CD4-positive, alpha-beta memory T cell (primary cell): ENCODE results near the gene APOH. TPM values are rescaled to one million over a fixed set of nuclear protein-coding genes. Genes with fewer than 3 reads are reported as not detected.
A peak's percentile ranks its signal among the peaks of the same experiment; 100 is the strongest.
"Not testable (repeated sequence)": the region's sequence is repeated elsewhere in the genome, so short reads cannot be mapped to it uniquely, and the experiment has no call there.

Experiments
- CTCF ChIA-PET: fragments of 350-600 bp; sonication (Branson Sonifier 250); formaldehyde crosslinking; loops from one replicate; lab custom pipeline; 2021; ENCODE audit warnings: inconsistent platforms; ENCODE audit not compliant: partially characterized antibody; lab: Charles Lee
- POLR2A ChIA-PET: fragments of 350-600 bp; sonication (Branson Sonifier 250); formaldehyde crosslinking; loops from one replicate; lab custom pipeline; 2021; ENCODE audit not compliant: partially characterized antibody; lab: Charles Lee
- DNase-seq, 5 donors: peaks; one replicate each; pipeline versions ENCODE4 v3.0.0 to v3.0.0-alpha.2; 2020 to 2022; ENCODE audit warnings: mixed read lengths in 1 of 5
- H3K27ac ChIP-seq: one replicate; pipeline ENCODE4 v1.7.0; 2013; ENCODE audit warnings: low read depth, low read length
- H3K27me3 ChIP-seq: 2 replicates; pipeline ENCODE4 v1.7.0; 2013; ENCODE audit warnings: mild to moderate bottlenecking, low read length, moderate library complexity; ENCODE audit not compliant: insufficient read depth
- H3K36me3 ChIP-seq: 2 replicates; pipeline ENCODE4 v1.7.0; 2013; ENCODE audit warnings: mild to moderate bottlenecking, low read length, moderate library complexity; ENCODE audit not compliant: insufficient read depth
- H3K4me1 ChIP-seq: 2 replicates; pipeline ENCODE4 v1.7.0; 2013; ENCODE audit warnings: mild to moderate bottlenecking, low read length, moderate library complexity; ENCODE audit not compliant: insufficient read depth
- H3K4me3 ChIP-seq, 2 donors: one replicate each; pipeline ENCODE4 v1.7.0; 2013; ENCODE audit warnings: low read length in 2 of 2, mild to moderate bottlenecking in 1 of 2
- H3K9me3 ChIP-seq, 2 donors: one replicate each; pipeline ENCODE4 v1.7.0; 2013; ENCODE audit warnings: low read length in 2 of 2, control low read depth in 1 of 2; ENCODE audit not compliant: control insufficient read depth in 1 of 2
- H3K27ac Mint-ChIP-seq, 7 donors: one replicate each; pipeline ENCODE4 v1.8.0; 2020 to 2021; ENCODE audit warnings: mixed read lengths in 7 of 7, mild to moderate bottlenecking in 6 of 7, inconsistent platforms in 3 of 7, moderate library complexity in 3 of 7
- H3K27me3 Mint-ChIP-seq, 2 donors: one replicate each; pipeline ENCODE4 v1.8.0; 2020 to 2021; ENCODE audit warnings: mixed read lengths in 2 of 2
- H3K36me3 Mint-ChIP-seq, 2 donors: one replicate each; pipeline ENCODE4 v1.8.0; 2020 to 2021; ENCODE audit warnings: mixed read lengths in 2 of 2, inconsistent platforms in 1 of 2, mild to moderate bottlenecking in 1 of 2
- H3K4me1 Mint-ChIP-seq, 4 donors: one replicate each; pipeline ENCODE4 v1.8.0; 2020 to 2021; ENCODE audit warnings: mixed read lengths in 4 of 4, mild to moderate bottlenecking in 1 of 4
- H3K4me3 Mint-ChIP-seq, 8 donors: one replicate each; pipeline ENCODE4 v1.8.0; 2020 to 2021; ENCODE audit warnings: mixed read lengths in 8 of 8, mild to moderate bottlenecking in 7 of 8, moderate library complexity in 6 of 8, inconsistent platforms in 3 of 8
- H3K9me3 Mint-ChIP-seq, 8 donors: one replicate each; pipeline ENCODE4 v1.8.0; 2020 to 2021; ENCODE audit warnings: mixed read lengths in 8 of 8, mild to moderate bottlenecking in 5 of 8, inconsistent platforms in 3 of 8, moderate library complexity in 1 of 8
- intact Hi-C: fragments of 100-400 bp; cut with micrococcal nuclease; formaldehyde crosslinking; loops from one replicate; pipeline ENCODE4 v1.15.1; 2023
- polyA plus RNA-seq, 2 donors: library from polyadenylated mRNA; unstranded; fragments of 300-500 nt; fragmentation: Illumina TruSeq; gene quantifications; one replicate each; pipeline ENCODE4 v1.2.3, GENCODE V29; 2021
- total RNA-seq, 2 experiments: library from RNA; stranded (reverse); gene quantifications; one replicate each; pipeline ENCODE4 v1.2.3, GENCODE V29; 2021

The APOH gene
- total and polyA plus RNA-seq, 4 experiments from 2014 or later = 0.44 TPM; not detected in 3

- H3K9me3 Mint-ChIP-seq = no peaks in the 10 kb centered on the region
- Histone ChIP-seq H3K4me1 (peaks cover 24% of the 10 kb centered on the region), H3K4me3 (no peak overlapping the region), H3K27ac (peak overlapping the region; percentile 10), H3K27me3 (no peaks in the 10 kb centered on the region), H3K9me3 (no peaks in the 10 kb centered on the region), H3K36me3 (no peaks in the 10 kb centered on the region)
- POLR2A ChIA-PET = interaction anchor here (1.0 to 1.6 kb wide), 7 partner anchors 9 to 312 kb away, joined by 3 to 6 read pairs (median 5); no protein-coding TSS in a partner anchor
- no peaks in the 10 kb centered on the region for H3K36me3 Mint-ChIP-seq
- CTCF ChIA-PET = interaction anchor here (1.0 to 2.8 kb wide), 12 partner anchors 9 to 651 kb away, joined by 3 to 40 read pairs (median 4); no protein-coding TSS in a partner anchor
- peak overlapping the region; percentile 25 to 81 (median 66) for H3K4me3 Mint-ChIP-seq
- H3K4me1 Mint-ChIP-seq = peaks cover 14 to 22% (median 18%) of the 10 kb centered on the region in 4 donors
- peak overlapping the region; percentile 19 to 95 (median 81) for H3K27ac Mint-ChIP-seq
- no peaks in the 10 kb centered on the region for H3K27me3 Mint-ChIP-seq
- intact Hi-C loops = loop anchor here (1.0 to 5.0 kb wide), 6 partner anchors 47 to 651 kb away; partner anchors contain the start of gene PRKCA
- DNase-seq = peak; percentile 8 to 40 (median 22)
Observed at GRCh38 chr17:66255527-66255971, 26.3 kb upstream of the APOH start.

- POLR2A ChIA-PET = interaction anchor here (0.7 to 1.6 kb wide), 8 partner anchors 9 to 312 kb away, joined by 3 to 6 read pairs (median 4); no protein-coding TSS in a partner anchor
- Mint-ChIP-seq H3K4me3 (peak overlapping the region; percentile 25 to 81 (median 66)), H3K4me1 (peaks cover 16 to 25% (median 20%) of the 10 kb centered on the region in 4 donors), H3K9me3 (no peaks in the 10 kb centered on the region), H3K36me3 (no peaks in the 10 kb centered on the region), H3K27ac (peak overlapping the region; percentile 19 to 95 (median 81)), H3K27me3 (no peaks in the 10 kb centered on the region)
- Histone ChIP-seq H3K36me3 (no peaks in the 10 kb centered on the region), H3K4me3 (no peak overlapping the region), H3K27ac (peak overlapping the region; percentile 10), H3K9me3 (no peaks in the 10 kb centered on the region), H3K4me1 (peaks cover 26% of the 10 kb centered on the region), H3K27me3 (no peaks in the 10 kb centered on the region)
- DNase-seq = peak; percentile 64 to 74 (median 70)
- CTCF ChIA-PET = interaction anchor here (0.7 to 2.8 kb wide), 13 partner anchors 9 to 651 kb away, joined by 3 to 40 read pairs (median 4); no protein-coding TSS in a partner anchor
- intact Hi-C loops = loop anchor here (1.0 to 5.0 kb wide), 6 partner anchors 47 to 651 kb away; partner anchors contain the start of gene PRKCA
Observed at GRCh38 chr17:66255112-66255511, 25.9 kb upstream of the APOH start.

- H3K27ac ChIP-seq, H3K27me3 ChIP-seq, intact Hi-C loops, H3K36me3 ChIP-seq, POLR2A ChIA-PET, H3K36me3 Mint-ChIP-seq, DNase-seq, H3K9me3 Mint-ChIP-seq, H3K4me3 Mint-ChIP-seq, H3K9me3 ChIP-seq, H3K27me3 Mint-ChIP-seq, CTCF ChIA-PET, H3K4me3 ChIP-seq: not testable (repeated sequence)
- peak overlapping the region in 2 of 7 donors; percentile 27 to 46 for H3K27ac Mint-ChIP-seq
- peaks cover 16 to 31% (median 22%) of the 10 kb centered on the region in 4 donors for H3K4me1 Mint-ChIP-seq
- H3K4me1 ChIP-seq = peaks cover 28% of the 10 kb centered on the region
Observed at GRCh38 chr17:66253458-66253857, 24.2 kb upstream of the APOH start.

GRCh38 chr17:66250686-66251085 lies 21.5 kb upstream of the APOH start:
- Mint-ChIP-seq H3K4me3 (peak overlapping the region in 4 of 8 donors; percentile 20 to 57 (median 40)), H3K9me3 (no peaks in the 10 kb centered on the region), H3K36me3 (no peaks in the 10 kb centered on the region), H3K27me3 (no peaks in the 10 kb centered on the region), H3K4me1 (peaks cover 22 to 49% (median 32%) of the 10 kb centered on the region in 4 donors), H3K27ac (peak overlapping the region in 4 of 7 donors; percentile 30 to 76 (median 48))
- H3K4me1 ChIP-seq = peaks cover 45% of the 10 kb centered on the region
- intact Hi-C loops = no loop called here
- DNase-seq = peak in 1 of 5 donors; percentile 5
- POLR2A ChIA-PET = interaction anchor here (1.3 kb wide), 1 partner anchor 176 kb away, joined by 3 read pairs; no protein-coding TSS in a partner anchor
- H3K9me3 ChIP-seq = no peaks in the 10 kb centered on the region
- H3K36me3 ChIP-seq = no peaks in the 10 kb centered on the region
- H3K27ac ChIP-seq = no peak overlapping the region
- H3K4me3 ChIP-seq = no peak overlapping the region
- no peaks in the 10 kb centered on the region for H3K27me3 ChIP-seq
- CTCF ChIA-PET = interaction anchor here (1.0 kb wide), 1 partner anchor 184 kb away, joined by 3 read pairs; no protein-coding TSS in a partner anchor

GRCh38 chr17:66248285-66248684 lies 19.1 kb upstream of the APOH start:
- ChIA-PET CTCF (interaction anchor here (1.0 to 1.9 kb wide), 2 partner anchors 46 to 179 kb away, joined by 3 to 7 read pairs; no protein-coding TSS in a partner anchor), POLR2A (no interaction called here)
- intact Hi-C loops = no loop called here
- H3K4me3 Mint-ChIP-seq = no peak overlapping the region
- Histone ChIP-seq H3K9me3 (no peaks in the 10 kb centered on the region), H3K27me3 (no peaks in the 10 kb centered on the region), H3K27ac (no peak overlapping the region), H3K4me3 (no peak overlapping the region), H3K36me3 (no peaks in the 10 kb centered on the region), H3K4me1 (peaks cover 40% of the 10 kb centered on the region)
- no peaks in the 10 kb centered on the region for H3K36me3 Mint-ChIP-seq
- no peak overlapping the region for H3K27ac Mint-ChIP-seq
- H3K9me3 Mint-ChIP-seq = no peaks in the 10 kb centered on the region
- no peak for DNase-seq
- peaks cover 18 to 48% (median 31%) of the 10 kb centered on the region in 4 donors for H3K4me1 Mint-ChIP-seq
- H3K27me3 Mint-ChIP-seq = no peaks in the 10 kb centered on the region

- Mint-ChIP-seq H3K4me3 (no peak overlapping the region), H3K9me3 (peaks cover 0 to 2% (median 0%) of the 10 kb centered on the region in 8 donors), H3K4me1 (peaks cover 13 to 19% (median 15%) of the 10 kb centered on the region in 4 donors), H3K27ac (peak overlapping the region in 1 of 7 donors; percentile 69), H3K36me3 (no peaks in the 10 kb centered on the region), H3K27me3 (no peaks in the 10 kb centered on the region)
- Histone ChIP-seq H3K36me3 (no peaks in the 10 kb centered on the region), H3K9me3 (no peaks in the 10 kb centered on the region), H3K4me3 (no peak overlapping the region), H3K27me3 (no peaks in the 10 kb centered on the region), H3K4me1 (peaks cover 13% of the 10 kb centered on the region), H3K27ac (no peak overlapping the region)
- ChIA-PET CTCF (interaction anchor here (0.8 kb wide), 1 partner anchor 40 kb away, joined by 3 read pairs; no protein-coding TSS in a partner anchor), POLR2A (interaction anchor here (0.7 kb wide), 1 partner anchor 192 kb away, joined by 3 read pairs; no protein-coding TSS in a partner anchor)
- intact Hi-C loops = no loop called here
- no peak for DNase-seq
Observed at GRCh38 chr17:66241839-66242238, 12.6 kb upstream of the APOH start.

GRCh38 chr17:66240630-66241029 lies 11.4 kb upstream of the APOH start:
- ChIA-PET POLR2A (interaction anchor here (0.6 kb wide), 1 partner anchor 70 kb away, joined by 3 read pairs; no protein-coding TSS in a partner anchor), CTCF (interaction anchor here (0.9 kb wide), 1 partner anchor 40 kb away, joined by 3 read pairs; no protein-coding TSS in a partner anchor)
- H3K9me3 ChIP-seq = no peaks in the 10 kb centered on the region
- Mint-ChIP-seq H3K27ac (no peak overlapping the region), H3K36me3 (no peaks in the 10 kb centered on the region), H3K9me3 (peaks cover 0 to 2% (median 0%) of the 10 kb centered on the region in 8 donors), H3K27me3 (no peaks in the 10 kb centered on the region), H3K4me3 (no peak overlapping the region), H3K4me1 (peaks cover 7 to 9% (median 8%) of the 10 kb centered on the region in 4 donors)
- intact Hi-C loops = no loop called here
- no peak for DNase-seq
- H3K27me3 ChIP-seq = no peaks in the 10 kb centered on the region
- H3K4me1 ChIP-seq = peaks cover 1% of the 10 kb centered on the region
- H3K36me3 ChIP-seq = no peaks in the 10 kb centered on the region
- H3K4me3 ChIP-seq = no peak overlapping the region
- no peak overlapping the region for H3K27ac ChIP-seq
